Suprapubic skin (tissue), 4 donors: ENCODE results near the gene FCHO2. TPM values are rescaled to one million over a fixed set of nuclear protein-coding genes. Genes with fewer than 3 reads are reported as not detected.

ENCODE experiments used
- DNase-seq, 2 donors: peaks; one replicate each; pipeline ENCODE4 v3.0.0-alpha.2; 2019; ENCODE audit warnings: low spot score in 2 of 2
- H3K27ac ChIP-seq: fragments of 200-600 bp; sonication (generic); one replicate; pipeline ENCODE4 v1.5.1; 2019
- H3K27me3 ChIP-seq: fragments of 200-600 bp; sonication (generic); one replicate; pipeline ENCODE4 v1.5.1; 2019
- H3K36me3 ChIP-seq: fragments of 200-600 bp; sonication (generic); one replicate; pipeline ENCODE4 v1.5.1; 2019
- H3K4me1 ChIP-seq: fragments of 200-600 bp; sonication (generic); one replicate; pipeline ENCODE4 v1.5.1; 2019
- H3K4me3 ChIP-seq: fragments of 200-600 bp; sonication (generic); one replicate; pipeline ENCODE4 v1.5.1; 2019; ENCODE audit warnings: mild to moderate bottlenecking
- H3K9me3 ChIP-seq: fragments of 200-600 bp; sonication (generic); one replicate; pipeline ENCODE4 v1.5.1; 2019
- CTCF ChIP-seq, 2 donors: fragments of 200-600 bp in 1 of 2; fragments of 450-650 bp in 1 of 2; sonication (generic) in 1 of 2; IDR thresholded peaks; one replicate each; pipeline ENCODE4 v1.5.1; 2016 to 2019; ENCODE audit warnings: antibody characterized with exemption in 2 of 2, mild to moderate bottlenecking in 1 of 2, moderate library complexity in 1 of 2
- EP300 ChIP-seq: sonication (generic); formaldehyde crosslinking; IDR thresholded peaks from one replicate; pipeline ENCODE4 v1.6.1; 2017; ENCODE audit warnings: antibody characterized with exemption
- POLR2A ChIP-seq, 2 donors: fragments of 450-650 bp; IDR thresholded peaks; one replicate each; pipeline ENCODE4 v1.6.1; 2017; ENCODE audit warnings: antibody characterized with exemption in 2 of 2, mild to moderate bottlenecking in 2 of 2, moderate library complexity in 2 of 2
- POLR2AphosphoS5 ChIP-seq, 3 donors: sonication (generic); formaldehyde crosslinking; IDR thresholded peaks; one replicate each; pipeline ENCODE4 v1.6.1; 2017; ENCODE audit warnings: antibody characterized with exemption in 3 of 3
- WGBS: methylation state at CpG from one replicate; pipeline ENCODE4 v1.1.5; 2018; 5-methylcytosine and 5-hydroxymethylcytosine counted together
- total RNA-seq, 4 donors: library from RNA; depleted of rRNA; stranded (reverse); fragments of >200 nt; gene quantifications; one replicate each; pipeline ENCODE4 v1.1.0, GENCODE V29; 2016

FCHO2 gene
- total RNA-seq, 4 donors from 2014 or later, result 24.7 to 46.2 (median 34.8) TPM

- Histone ChIP-seq H3K4me3 (no peak overlapping the region), H3K9me3 (peaks cover 7% of the 10 kb centered on the region), H3K4me1 (peaks cover 2% of the 10 kb centered on the region), H3K27ac (no peak overlapping the region), H3K27me3 (no peaks in the 10 kb centered on the region), H3K36me3 (peaks cover 4% of the 10 kb centered on the region)
- DNase-seq, result no peak
- TF ChIP-seq CTCF (IDR thresholded peaks at IDR 0.05), result no peak
- no peak for TF ChIP-seq EP300
- TF ChIP-seq POLR2AphosphoS5 (IDR thresholded peaks at IDR 0.05), result no peak
- no peak for TF ChIP-seq POLR2A (IDR thresholded peaks at IDR 0.05)
- WGBS, result 46% methylated on average over 7 of the region's 7 CpGs
Measured at GRCh38 chr5:73093943-73094342, 138.1 kb downstream of the FCHO2 start.

GRCh38 chr5:73094415-73094814 lies 138.6 kb downstream of the FCHO2 start:
- TF ChIP-seq EP300 (no peak), CTCF (IDR thresholded peaks at IDR 0.05) (no peak), POLR2A (IDR thresholded peaks at IDR 0.05) (no peak), POLR2AphosphoS5 (IDR thresholded peaks at IDR 0.05) (no peak)
- H3K9me3 ChIP-seq, result peaks cover 7% of the 10 kb centered on the region
- H3K27me3 ChIP-seq, result no peaks in the 10 kb centered on the region
- H3K36me3 ChIP-seq, result peaks cover 4% of the 10 kb centered on the region
- peaks cover 2% of the 10 kb centered on the region for H3K4me1 ChIP-seq
- H3K4me3 ChIP-seq, result no peak overlapping the region
- 87% methylated on average over 1 of the region's 1 CpG for WGBS
- no peak overlapping the region for H3K27ac ChIP-seq
- DNase-seq, result no peak

GRCh38 chr5:73095564-73096238 lies 139.9 kb downstream of the FCHO2 start:
- WGBS, result 97% methylated on average over 6 of the region's 6 CpGs
- Histone ChIP-seq H3K27me3 (no peaks in the 10 kb centered on the region), H3K36me3 (peaks cover 4% of the 10 kb centered on the region), H3K27ac (no peak overlapping the region), H3K9me3 (peaks cover 7% of the 10 kb centered on the region), H3K4me1 (peaks cover 2% of the 10 kb centered on the region), H3K4me3 (no peak overlapping the region)
- no peak for DNase-seq
- TF ChIP-seq CTCF (IDR thresholded peaks at IDR 0.05) (no peak), EP300 (no peak), POLR2AphosphoS5 (IDR thresholded peaks at IDR 0.05) (no peak), POLR2A (IDR thresholded peaks at IDR 0.05) (no peak)

- 90% methylated on average over 1 of the region's 1 CpG for WGBS
- DNase-seq, result no peak
Measured at GRCh38 chr5:73096239-73096575, 140.4 kb downstream of the FCHO2 start.

GRCh38 chr5:73097740-73098139 lies 141.9 kb downstream of the FCHO2 start:
- DNase-seq, result no peak
- Histone ChIP-seq H3K36me3 (no peaks in the 10 kb centered on the region), H3K4me1 (peaks cover 2% of the 10 kb centered on the region), H3K9me3 (peaks cover 7% of the 10 kb centered on the region), H3K27me3 (no peaks in the 10 kb centered on the region), H3K4me3 (no peak overlapping the region), H3K27ac (no peak overlapping the region)
- TF ChIP-seq EP300 (no peak), POLR2A (IDR thresholded peaks at IDR 0.05) (no peak), CTCF (IDR thresholded peaks at IDR 0.05) (no peak), POLR2AphosphoS5 (IDR thresholded peaks at IDR 0.05) (no peak)
- WGBS, result 87% methylated on average over 2 of the region's 2 CpGs

More at GRCh38 chr5:73096239-73096575, 140.4 kb downstream of the FCHO2 start:
- H3K27ac ChIP-seq, result no peak overlapping the region
- peaks cover 7% of the 10 kb centered on the region for H3K9me3 ChIP-seq
- TF ChIP-seq EP300 (no peak), POLR2A (IDR thresholded peaks at IDR 0.05) (no peak), POLR2AphosphoS5 (IDR thresholded peaks at IDR 0.05) (no peak), CTCF (IDR thresholded peaks at IDR 0.05) (no peak)
- H3K4me3 ChIP-seq, result no peak overlapping the region
- no peaks in the 10 kb centered on the region for H3K27me3 ChIP-seq
- H3K36me3 ChIP-seq, result peaks cover 4% of the 10 kb centered on the region
- peaks cover 2% of the 10 kb centered on the region for H3K4me1 ChIP-seq
